Activated T-helper 1 cell treated with anti-CD3 and anti-CD28 coated beads, Interleukin-12 subunit alpha, Interleukin-12 subunit beta, Interleukin-2, Interleukin-4 antibody, amounts not matched to agents 30 ng/mL and 10 ng/mL and 1 ng/mL, durations not matched to agents 14 hours and 24 hours and 36 hours (primary cell): ENCODE measurements around the gene LPP. TPM values are rescaled to one million over a fixed set of nuclear protein-coding genes. Genes with fewer than 3 reads are reported as not detected.

Experiments
- DNase-seq: peaks from one replicate; pipeline ENCODE4 v3.0.0; 2021; ENCODE audit warnings: low spot score
- H3K27ac Mint-ChIP-seq: one replicate; pipeline ENCODE4 v1.8.0; 2021; ENCODE audit warnings: mild to moderate bottlenecking, mixed read lengths
- H3K27me3 Mint-ChIP-seq: one replicate; pipeline ENCODE4 v1.8.0; 2022; ENCODE audit warnings: mild to moderate bottlenecking, moderate library complexity, mixed read lengths; ENCODE audit not compliant: insufficient read depth
- H3K36me3 Mint-ChIP-seq: one replicate; pipeline ENCODE4 v1.8.0; 2021; ENCODE audit warnings: low read depth, mixed read lengths
- H3K4me1 Mint-ChIP-seq: one replicate; pipeline ENCODE4 v1.8.0; 2021; ENCODE audit warnings: low read depth, mixed read lengths
- H3K4me3 Mint-ChIP-seq: one replicate; pipeline ENCODE4 v1.8.0; 2021; ENCODE audit warnings: mild to moderate bottlenecking, moderate library complexity, mixed read lengths
- H3K9me3 Mint-ChIP-seq: one replicate; pipeline ENCODE4 v1.8.0; 2021; ENCODE audit warnings: mixed read lengths
- intact Hi-C: fragments of 100-400 bp; cut with micrococcal nuclease; formaldehyde crosslinking; loops from one replicate; pipeline ENCODE4 v1.15.1; 2024
- total RNA-seq: library from RNA; stranded (reverse); gene quantifications from 2 replicates; pipeline ENCODE4 v1.2.3, GENCODE V29; 2022

The LPP gene
- total RNA-seq, 1 donor from 2014 or later: 38.2 TPM

DNA sequence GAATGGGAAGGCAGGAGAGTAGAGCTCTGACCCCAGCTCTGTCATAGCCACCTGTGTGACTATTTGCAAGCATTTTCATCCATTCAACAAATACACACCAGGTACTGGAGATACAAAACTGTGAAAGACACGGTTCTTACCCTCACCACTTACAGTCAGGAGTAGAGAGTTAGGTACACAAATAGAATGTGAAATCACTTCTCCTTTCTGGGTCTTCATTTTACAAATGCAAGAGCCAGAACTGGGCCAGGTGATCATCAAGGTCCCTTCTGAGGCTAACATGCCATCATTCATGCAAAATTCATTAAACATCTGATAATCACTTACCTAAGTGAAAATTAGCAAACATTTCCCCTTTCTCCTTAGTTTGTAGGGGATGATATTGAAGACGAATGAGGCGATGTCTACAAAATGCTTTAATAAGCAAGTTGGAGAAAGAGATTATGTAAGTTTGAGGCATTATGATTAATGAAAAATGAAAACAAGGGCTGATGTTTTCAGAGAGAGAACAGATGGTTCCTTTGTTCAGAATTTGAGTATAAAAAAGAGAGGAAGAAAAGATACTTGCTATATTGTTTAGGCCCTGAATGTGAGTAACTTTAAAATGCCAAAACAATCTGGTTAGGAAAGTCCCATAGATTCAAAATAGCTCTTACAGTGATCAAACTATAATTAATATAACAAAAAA is 88.6 kb downstream of the LPP start:
- Mint-ChIP-seq H3K9me3 (no peaks in the 10 kb centered on the region), H3K36me3 (peaks cover 14% of the 10 kb centered on the region), H3K27ac (no peak overlapping the region), H3K4me3 (no peak overlapping the region), H3K4me1 (peaks cover 34% of the 10 kb centered on the region), H3K27me3 (no peaks in the 10 kb centered on the region)
- intact Hi-C loops: no loop called here
- DNase-seq: no peak

DNA sequence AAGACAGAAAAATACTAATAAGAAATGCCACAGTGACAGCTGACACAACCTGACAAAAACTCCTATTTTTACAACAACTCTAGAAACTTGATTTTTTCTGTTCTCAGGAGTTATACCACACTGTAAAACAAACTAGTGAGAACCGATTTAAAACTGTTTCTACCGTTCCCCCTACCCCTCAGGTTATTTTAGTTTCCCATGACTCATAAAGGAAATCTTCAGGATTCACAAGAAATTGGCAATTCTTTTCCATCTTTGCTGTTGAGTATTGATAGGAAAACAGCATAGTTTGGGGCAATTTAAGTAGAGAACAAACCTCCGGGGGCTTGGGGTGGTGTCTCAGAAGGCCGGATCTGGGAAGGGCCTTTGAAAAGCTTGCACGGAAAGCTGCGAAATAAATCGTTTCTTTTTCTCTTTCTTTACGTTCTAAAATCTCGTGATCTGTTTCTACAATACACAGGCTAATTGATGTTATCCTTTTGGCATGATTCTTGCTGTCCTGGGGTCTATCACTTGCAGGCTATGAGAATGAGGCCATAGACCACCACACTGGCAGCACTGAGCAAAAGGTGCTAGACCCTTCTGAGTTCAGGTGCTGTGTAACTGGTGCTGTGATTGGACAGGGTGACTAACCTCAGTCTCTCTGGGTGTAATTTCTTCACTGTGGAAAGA is 89.3 kb downstream of the LPP start:
- Mint-ChIP-seq H3K27me3 (no peaks in the 10 kb centered on the region), H3K9me3 (no peaks in the 10 kb centered on the region), H3K27ac (no peak overlapping the region), H3K4me1 (peaks cover 30% of the 10 kb centered on the region), H3K36me3 (peaks cover 11% of the 10 kb centered on the region), H3K4me3 (no peak overlapping the region)
- DNase-seq: no peak
- intact Hi-C loops: no loop called here

DNA sequence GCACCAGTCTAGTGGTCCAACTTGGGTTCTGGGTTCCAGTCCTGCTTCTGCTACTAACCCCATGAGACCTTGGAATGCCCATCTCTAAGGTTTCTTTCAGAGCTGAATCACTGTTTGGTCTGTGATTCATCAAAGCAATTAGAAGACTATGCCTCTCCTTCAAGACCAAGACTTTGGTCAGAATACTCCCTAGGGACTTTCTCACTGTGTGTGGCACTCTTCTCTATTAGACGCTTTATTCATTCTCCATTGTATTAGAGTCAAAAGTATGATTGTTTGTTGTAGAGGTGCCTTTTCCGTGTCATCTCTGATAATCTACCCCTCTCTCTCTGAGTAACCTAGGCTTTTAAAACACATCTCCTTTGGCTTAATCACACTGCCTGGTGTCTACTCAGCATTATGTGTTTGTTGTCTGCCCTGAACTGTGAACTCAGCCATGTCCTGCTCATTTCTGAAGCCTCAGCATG is 90.5 kb downstream of the LPP start:
- Mint-ChIP-seq H3K27ac (no peak overlapping the region), H3K36me3 (peaks cover 11% of the 10 kb centered on the region), H3K4me3 (no peak overlapping the region), H3K4me1 (peaks cover 28% of the 10 kb centered on the region), H3K27me3 (no peaks in the 10 kb centered on the region), H3K9me3 (no peaks in the 10 kb centered on the region)
- intact Hi-C loops: no loop called here
- DNase-seq: no peak

DNA sequence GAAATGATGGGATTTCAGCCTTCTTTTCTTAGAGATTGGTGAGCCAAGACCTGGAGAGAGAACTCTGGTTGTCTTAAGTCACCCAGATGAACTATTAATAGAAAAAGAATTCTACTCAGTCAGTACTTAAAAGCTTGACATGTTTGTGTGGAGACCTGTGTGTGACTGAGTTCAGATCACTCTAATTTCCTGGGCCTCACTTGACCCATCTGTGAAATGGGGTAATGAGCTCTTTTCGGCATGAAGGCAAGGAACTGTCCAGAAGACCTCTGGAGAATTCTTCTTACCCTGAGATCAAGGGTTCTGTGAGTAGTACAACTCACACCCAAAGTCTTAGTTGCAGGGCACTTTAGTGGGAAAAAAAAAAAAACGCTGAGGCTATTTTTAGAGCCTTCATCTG is 92.9 kb downstream of the LPP start:
- Mint-ChIP-seq H3K4me1 (peaks cover 22% of the 10 kb centered on the region), H3K27me3 (no peaks in the 10 kb centered on the region), H3K27ac (no peak overlapping the region), H3K36me3 (peaks cover 8% of the 10 kb centered on the region), H3K4me3 (no peak overlapping the region), H3K9me3 (no peaks in the 10 kb centered on the region)
- DNase-seq: no peak
- intact Hi-C loops: no loop called here

DNA sequence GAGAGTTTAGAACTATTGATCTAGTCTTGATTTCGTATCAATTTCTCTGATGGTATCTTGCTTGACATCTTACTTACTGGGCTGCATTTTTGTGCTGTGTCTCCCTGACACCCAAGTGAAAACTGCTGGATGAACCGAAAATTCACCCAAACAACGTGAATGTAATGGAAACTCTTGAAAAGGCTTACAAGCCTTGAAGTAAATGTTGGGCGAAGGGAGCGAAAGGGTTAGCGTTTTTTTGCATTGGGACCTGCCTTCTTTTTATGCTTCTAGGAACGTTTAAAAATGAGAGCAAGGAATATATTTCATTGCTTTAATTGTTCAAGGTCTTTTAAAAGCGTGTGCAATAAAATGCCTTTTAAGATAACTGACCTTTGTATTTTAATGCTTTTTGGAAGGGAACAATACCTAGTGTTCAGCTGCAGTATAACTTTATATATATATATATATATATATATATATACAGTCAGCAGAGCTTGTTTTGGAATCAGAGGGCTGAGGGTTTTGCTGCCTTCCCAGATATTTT is 94.1 kb downstream of the LPP start:
- Mint-ChIP-seq H3K4me3 (no peak overlapping the region), H3K27ac (no peak overlapping the region), H3K9me3 (peaks cover 5% of the 10 kb centered on the region), H3K4me1 (peaks cover 12% of the 10 kb centered on the region), H3K36me3 (peaks cover 8% of the 10 kb centered on the region), H3K27me3 (no peaks in the 10 kb centered on the region)
- DNase-seq: no peak
- intact Hi-C loops: no loop called here

DNA sequence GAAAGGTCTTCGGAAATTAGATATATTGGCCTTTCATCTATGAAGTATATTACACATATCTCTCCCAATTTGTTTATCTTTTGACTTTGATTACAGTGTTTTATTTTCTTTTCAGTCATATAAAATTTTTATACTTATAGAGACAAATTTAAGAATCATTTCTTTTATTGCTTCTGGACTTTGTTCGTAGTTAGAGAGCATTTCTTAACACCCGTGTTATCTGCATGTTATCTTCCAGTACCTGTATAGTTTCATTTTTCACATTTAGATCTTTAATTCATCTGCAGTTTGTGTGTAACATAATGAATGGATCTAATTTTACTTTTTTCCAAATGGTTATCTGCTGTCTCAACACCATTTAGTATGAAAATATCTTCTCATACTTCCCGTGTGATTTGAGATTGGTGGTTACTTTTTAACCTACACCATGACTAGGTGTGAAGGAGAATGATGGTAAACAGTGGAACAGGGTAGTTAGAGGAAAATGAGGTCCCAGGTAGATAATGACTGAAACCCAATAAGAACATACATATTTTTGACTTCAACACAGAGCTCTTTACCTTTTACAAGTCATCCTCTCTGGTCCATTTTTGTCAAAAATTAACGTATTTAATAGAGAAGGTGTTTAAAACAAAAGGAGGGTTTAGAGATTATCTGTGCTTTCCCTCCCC is 99.3 kb downstream of the LPP start:
- DNase-seq: no peak
- peaks cover 45% of the 10 kb centered on the region for H3K4me1 Mint-ChIP-seq
- H3K4me3 Mint-ChIP-seq: no peak overlapping the region
- peaks cover 8% of the 10 kb centered on the region for H3K9me3 Mint-ChIP-seq
- H3K27ac Mint-ChIP-seq: peak overlapping the region; percentile 89
- H3K27me3 Mint-ChIP-seq: no peaks in the 10 kb centered on the region
- intact Hi-C loops: loop anchor here (1.0 to 10.0 kb wide), 4 partner anchors 86 to 702 kb away; partner anchors contain the start of gene LPP
- H3K36me3 Mint-ChIP-seq: peaks cover 22% of the 10 kb centered on the region

DNA sequence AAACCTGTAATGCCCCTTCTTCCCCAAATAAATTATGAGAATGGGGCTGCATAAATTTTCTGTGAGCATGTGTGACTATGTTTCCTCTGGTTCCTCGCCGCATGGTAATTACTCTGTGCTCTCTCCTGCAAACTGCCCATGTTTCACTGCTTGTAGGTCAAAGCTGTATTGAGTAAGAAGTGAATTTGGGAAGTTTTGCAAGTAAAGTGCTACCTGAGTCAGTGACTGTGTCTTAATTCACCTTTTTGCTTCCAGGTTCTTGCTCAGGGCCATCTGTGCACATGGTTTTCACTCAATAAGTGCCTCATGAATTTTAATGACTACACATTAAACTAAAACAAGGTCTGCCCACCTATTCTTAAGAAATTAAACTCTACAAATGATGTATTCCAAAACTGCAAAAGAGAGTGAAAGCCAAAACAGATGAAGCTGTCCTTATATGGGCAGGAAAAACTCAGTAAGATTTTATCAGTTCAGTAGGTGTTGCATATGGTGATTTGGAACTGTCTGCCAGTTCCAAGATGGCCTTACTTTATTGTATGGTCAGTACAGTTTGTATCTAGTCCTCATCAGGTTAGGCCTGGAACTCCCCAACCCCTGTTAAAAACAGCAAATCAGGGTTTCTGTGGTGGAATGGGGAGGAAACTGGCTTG is 100.0 kb downstream of the LPP start:
- Mint-ChIP-seq H3K27ac (peak overlapping the region; percentile 89), H3K4me3 (no peak overlapping the region), H3K4me1 (peaks cover 52% of the 10 kb centered on the region), H3K27me3 (peaks cover 2% of the 10 kb centered on the region), H3K9me3 (peaks cover 8% of the 10 kb centered on the region), H3K36me3 (peaks cover 27% of the 10 kb centered on the region)
- intact Hi-C loops: loop anchor here (1.0 to 10.0 kb wide), 18 partner anchors 19 to 701 kb away; partner anchors contain the start of gene LPP
- no peak for DNase-seq

DNA sequence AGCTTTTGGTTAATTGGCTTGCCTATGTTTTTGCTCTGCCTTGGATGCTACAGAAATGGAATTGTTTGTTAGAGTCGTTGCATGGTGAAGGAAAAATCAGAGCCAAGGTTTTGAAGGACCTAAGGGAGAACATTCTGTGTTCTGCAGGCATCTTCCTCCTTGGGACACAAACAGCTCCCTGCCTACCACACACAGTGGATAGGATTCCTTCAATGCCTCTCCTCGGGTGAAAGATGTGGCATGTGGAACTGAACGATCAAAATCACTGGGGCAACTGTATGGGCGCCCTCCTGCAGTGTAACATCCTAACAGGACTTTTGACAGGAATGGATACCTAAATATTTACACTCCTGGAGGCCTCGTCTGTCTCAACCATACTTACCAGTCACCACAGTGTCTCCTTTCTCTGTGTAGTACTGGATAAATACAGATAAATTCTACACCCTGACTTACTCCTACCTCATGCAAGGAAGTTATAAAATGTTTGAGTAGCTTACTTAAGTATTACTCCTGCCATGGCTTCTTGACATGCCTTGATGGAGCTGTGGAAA is 100.6 kb downstream of the LPP start:
- DNase-seq: no peak
- intact Hi-C loops: loop anchor here (1.0 to 10.0 kb wide), 17 partner anchors 18 to 700 kb away; partner anchors contain the start of gene LPP
- Mint-ChIP-seq H3K4me3 (no peak overlapping the region), H3K9me3 (peaks cover 8% of the 10 kb centered on the region), H3K36me3 (peaks cover 27% of the 10 kb centered on the region), H3K27ac (peak overlapping the region; percentile 89), H3K4me1 (peaks cover 58% of the 10 kb centered on the region), H3K27me3 (peaks cover 2% of the 10 kb centered on the region)

DNA sequence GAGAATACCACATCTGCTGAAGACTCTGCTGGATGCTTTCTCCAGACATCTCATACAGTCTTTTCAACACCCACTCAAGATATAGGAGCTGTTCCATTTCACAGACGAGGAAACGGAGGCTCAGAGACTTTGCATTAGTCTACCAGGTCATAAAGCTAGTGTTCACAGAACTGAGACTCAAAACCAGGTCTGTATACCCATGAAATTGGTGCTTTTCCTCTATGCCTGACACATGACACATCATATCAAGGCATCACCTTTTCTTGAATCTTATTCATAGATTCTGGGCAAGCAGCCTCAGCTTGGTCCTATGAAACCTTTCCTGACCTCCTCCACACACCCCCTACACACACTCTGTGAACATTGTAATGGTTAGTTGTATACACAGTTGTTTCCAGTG is 101.2 kb downstream of the LPP start:
- Mint-ChIP-seq H3K27me3 (peaks cover 2% of the 10 kb centered on the region), H3K36me3 (peaks cover 28% of the 10 kb centered on the region), H3K9me3 (peaks cover 8% of the 10 kb centered on the region), H3K27ac (peak overlapping the region; percentile 89), H3K4me3 (no peak overlapping the region), H3K4me1 (peaks cover 59% of the 10 kb centered on the region)
- intact Hi-C loops: loop anchor here (2.0 to 10.0 kb wide), 6 partner anchors 18 to 700 kb away; no protein-coding TSS in a partner anchor
- DNase-seq: no peak

DNA sequence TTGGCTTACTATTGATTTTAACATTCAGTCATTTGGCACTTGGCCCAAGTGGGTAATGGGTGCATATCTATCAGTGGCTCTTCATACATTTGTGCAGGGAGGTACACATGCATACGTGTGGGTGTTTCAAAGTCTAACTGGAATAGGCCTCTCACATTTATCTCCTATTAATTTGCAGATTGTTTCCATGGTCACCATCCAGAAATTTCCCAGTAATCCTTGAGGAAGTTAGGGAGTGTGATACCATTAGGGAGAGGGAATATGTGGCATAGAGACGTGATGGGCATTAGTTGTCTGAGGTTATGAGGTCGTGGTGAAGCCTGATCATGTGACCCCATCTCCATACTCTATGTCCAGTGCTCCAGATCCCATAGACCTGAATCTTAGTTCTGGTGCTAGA is 102.8 kb downstream of the LPP start:
- Mint-ChIP-seq H3K27me3 (peaks cover 2% of the 10 kb centered on the region), H3K9me3 (peaks cover 8% of the 10 kb centered on the region), H3K4me3 (no peak overlapping the region), H3K27ac (peak overlapping the region; percentile 26), H3K36me3 (peaks cover 26% of the 10 kb centered on the region), H3K4me1 (peaks cover 59% of the 10 kb centered on the region)
- intact Hi-C loops: loop anchor here (1.0 to 10.0 kb wide), 2 partner anchors 195 to 698 kb away; no protein-coding TSS in a partner anchor
- no peak for DNase-seq

DNA sequence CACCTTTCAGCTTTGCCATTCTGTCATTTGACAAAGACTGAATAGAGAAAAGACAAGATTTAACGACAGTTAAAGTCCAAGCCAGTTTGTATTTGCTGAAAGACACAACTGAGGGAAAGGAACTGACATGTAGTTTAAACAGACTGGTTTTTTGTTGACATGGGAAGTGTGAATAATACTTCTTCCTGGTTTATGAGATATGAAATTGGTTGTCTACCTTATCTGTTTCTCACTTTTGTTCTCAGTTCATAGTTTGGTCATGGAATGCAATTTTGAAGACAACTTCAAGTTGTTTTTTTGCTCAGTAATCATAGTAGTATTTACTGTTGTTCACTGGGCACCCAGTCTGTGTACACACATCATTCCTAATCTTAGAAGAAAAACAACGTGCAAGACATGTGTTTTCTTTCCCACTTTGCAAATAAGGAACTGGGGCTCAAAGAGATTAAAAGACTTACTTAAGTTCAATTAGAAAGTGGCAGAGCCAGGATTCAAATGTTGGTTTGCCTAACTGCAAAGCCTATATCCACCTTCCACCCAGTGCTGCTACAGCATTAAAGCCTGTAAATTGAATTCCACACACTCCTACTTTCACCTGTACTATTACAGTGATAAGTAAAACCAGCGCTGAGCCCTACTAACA is 103.5 kb downstream of the LPP start:
- peaks cover 62% of the 10 kb centered on the region for H3K4me1 Mint-ChIP-seq
- DNase-seq: no peak
- intact Hi-C loops: loop anchor here (1.0 to 10.0 kb wide), 2 partner anchors 196 to 697 kb away; no protein-coding TSS in a partner anchor
- H3K9me3 Mint-ChIP-seq: peaks cover 4% of the 10 kb centered on the region
- H3K27me3 Mint-ChIP-seq: peaks cover 2% of the 10 kb centered on the region
- H3K36me3 Mint-ChIP-seq: peaks cover 27% of the 10 kb centered on the region
- H3K4me3 Mint-ChIP-seq: no peak overlapping the region
- H3K27ac Mint-ChIP-seq: peak overlapping the region; percentile 63

DNA sequence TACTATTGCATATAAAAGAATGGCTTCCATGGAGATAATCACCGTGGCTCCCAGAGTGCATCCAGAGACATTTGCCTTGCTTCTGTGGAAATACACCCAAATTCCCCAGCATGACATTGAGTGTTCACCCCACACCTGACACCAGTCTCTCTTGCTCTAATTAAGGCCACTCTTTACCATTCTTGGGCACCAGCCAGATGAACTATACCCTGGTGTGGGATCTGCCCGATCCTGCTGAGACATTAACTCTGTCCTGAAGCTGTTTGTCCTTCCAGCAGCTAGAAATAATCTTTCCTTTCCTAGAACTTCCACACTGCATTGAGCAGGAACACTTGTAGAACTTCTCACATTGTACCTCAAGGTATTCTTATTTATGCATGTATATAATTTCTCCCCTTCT is 105.2 kb downstream of the LPP start:
- Mint-ChIP-seq H3K27me3 (peaks cover 2% of the 10 kb centered on the region), H3K4me1 (peaks cover 52% of the 10 kb centered on the region), H3K9me3 (no peaks in the 10 kb centered on the region), H3K27ac (no peak overlapping the region), H3K4me3 (no peak overlapping the region), H3K36me3 (peaks cover 19% of the 10 kb centered on the region)
- DNase-seq: no peak
- intact Hi-C loops: loop anchor here (10.0 kb wide), 1 partner anchor 696 kb away; no protein-coding TSS in a partner anchor
